GM23248 (cell line): ENCODE results near the gene LRBA. TPM values are rescaled to one million over a fixed set of nuclear protein-coding genes. Genes with fewer than 3 reads are reported as not detected.

ENCODE experiments used
- DNase-seq: peaks from one replicate; pipeline ENCODE4 v3.0.0-alpha.2; 2015
- H2AFZ ChIP-seq: fragments of 200-600 bp; sonication (generic); 2 replicates; pipeline ENCODE4 v1.6.1; 2016; ENCODE audit warnings: antibody characterized with exemption
- H3F3A ChIP-seq: fragments of 200-600 bp; sonication (generic); 2 replicates; pipeline ENCODE4 v1.6.1; 2016; ENCODE audit warnings: mild to moderate bottlenecking, antibody characterized with exemption, mixed run types; ENCODE audit not compliant: insufficient read depth
- H3K27ac ChIP-seq: fragments of 200-600 bp; sonication (generic); 2 replicates; pipeline ENCODE4 v1.5.1; 2016; ENCODE audit warnings: mild to moderate bottlenecking
- H3K27me3 ChIP-seq: fragments of 200-600 bp; sonication (generic); replicated peaks from 2 replicates; pipeline ENCODE4 v1.6.1; 2016; ENCODE audit warnings: mild to moderate bottlenecking; ENCODE audit not compliant: insufficient read depth
- H3K36me3 ChIP-seq: fragments of 200-600 bp; sonication (generic); 2 replicates; pipeline ENCODE4 v1.6.1; 2016; ENCODE audit warnings: low read depth, mild to moderate bottlenecking
- H3K4me1 ChIP-seq: fragments of 200-600 bp; sonication (generic); 2 replicates; pipeline ENCODE4 v1.6.1; 2016; ENCODE audit warnings: mild to moderate bottlenecking; ENCODE audit not compliant: insufficient read depth
- H3K4me2 ChIP-seq: fragments of 200-600 bp; sonication (generic); one replicate; pipeline ENCODE4 v1.6.1; 2016; ENCODE audit warnings: mild to moderate bottlenecking; ENCODE audit not compliant: unreplicated experiment
- H3K4me3 ChIP-seq: fragments of 200-600 bp; sonication (generic); 2 replicates; pipeline ENCODE4 v1.5.1; 2016; ENCODE audit warnings: mild to moderate bottlenecking
- H3K79me2 ChIP-seq: fragments of 200-600 bp; sonication (generic); 2 replicates; pipeline ENCODE4 v1.6.1; 2016; ENCODE audit warnings: mild to moderate bottlenecking; ENCODE audit not compliant: insufficient read depth
- H3K9ac ChIP-seq: fragments of 200-600 bp; sonication (generic); 2 replicates; pipeline ENCODE4 v1.6.1; 2016; ENCODE audit warnings: mild to moderate bottlenecking
- H3K9me2 ChIP-seq: fragments of 200-600 bp; sonication (generic); 2 replicates; pipeline ENCODE4 v1.6.1; 2016; ENCODE audit warnings: mixed run types, mild to moderate bottlenecking, moderate library complexity; ENCODE audit not compliant: insufficient read depth
- H3K9me3 ChIP-seq: fragments of 200-600 bp; sonication (generic); one replicate; pipeline ENCODE4 v1.6.1; 2017; ENCODE audit warnings: low read depth
- H4K20me1 ChIP-seq: fragments of 200-600 bp; sonication (generic); 2 replicates; pipeline ENCODE4 v1.6.0; 2016; ENCODE audit not compliant: insufficient read depth
- EZH2 ChIP-seq: fragments of 200-600 bp; sonication (generic); IDR thresholded peaks from 2 replicates; pipeline ENCODE4 v1.6.1; 2018; ENCODE audit warnings: antibody characterized with exemption, mild to moderate bottlenecking; ENCODE audit not compliant: insufficient read depth, poor library complexity, severe bottlenecking
- EZH2phosphoT487 ChIP-seq: fragments of 200-600 bp; sonication (generic); IDR thresholded peaks from 2 replicates; pipeline ENCODE4 v1.6.1; 2018; ENCODE audit warnings: antibody characterized with exemption, moderate library complexity, mild to moderate bottlenecking, low read depth; ENCODE audit not compliant: insufficient read depth
- WGBS, 2 experiments: methylation state at CpG; one replicate each; pipeline ENCODE4 v1.1.6; 2015 to 2017; ENCODE audit warnings: low lambda C conversion rate in 2 of 2, low coverage in 1 of 2; ENCODE audit errors: missing lambda C conversion rate in 2 of 2; 5-methylcytosine and 5-hydroxymethylcytosine counted together
- in situ Hi-C: fragments of 300-500 bp; cut with MboI; formaldehyde crosslinking; loops from 2 replicates; pipeline ENCODE4 v1.15.0; 2020
- polyA plus RNA-seq: library from polyadenylated mRNA; unstranded; fragments of >200 nt; fragmentation: Nextera tagmentation; extraction: Ambion mirVana; gene quantifications from 2 replicates; pipeline ENCODE4 v1.2.1, GENCODE V29; 2016
- total RNA-seq: library from RNA; depleted of rRNA; stranded (reverse); fragments of >200 nt; shearing (Covaris generic); gene quantifications from 2 replicates; pipeline ENCODE4 v1.2.3, GENCODE V29; 2014

Gene LRBA
- total and polyA plus RNA-seq, 2 experiments from 2014 or later, result 6.6 to 17.8 TPM

GRCh38 chr4:150948710-150949109 lies 66.4 kb downstream of the LRBA start:
- H3K9ac ChIP-seq, result no peak overlapping the region
- in situ Hi-C loops, result no loop called here
- no peaks in the 10 kb centered on the region for H3K36me3 ChIP-seq
- no peaks in the 10 kb centered on the region for H3K4me1 ChIP-seq
- H3K9me2 ChIP-seq, result no peaks in the 10 kb centered on the region
- no peaks in the 10 kb centered on the region for H3F3A ChIP-seq
- H3K27ac ChIP-seq, result no peak overlapping the region
- H3K27me3 ChIP-seq, result no peaks in the 10 kb centered on the region
- H4K20me1 ChIP-seq, result no peaks in the 10 kb centered on the region
- H3K4me2 ChIP-seq, result no peak overlapping the region
- WGBS, 2 experiments, result 91 to 94% methylated on average over 2 of the region's 2 CpGs
- H3K9me3 ChIP-seq, result no peaks in the 10 kb centered on the region
- no peak for TF ChIP-seq EZH2
- TF ChIP-seq EZH2phosphoT487, result no peak
- no peaks in the 10 kb centered on the region for H3K79me2 ChIP-seq
- no peak overlapping the region for H3K4me3 ChIP-seq
- no peak overlapping the region for H2AFZ ChIP-seq
- DNase-seq, result no peak

GRCh38 chr4:150948074-150948473 lies 67.0 kb downstream of the LRBA start:
- Histone ChIP-seq H4K20me1 (no peaks in the 10 kb centered on the region), H3K4me1 (no peaks in the 10 kb centered on the region), H3K36me3 (no peaks in the 10 kb centered on the region), H3K79me2 (no peaks in the 10 kb centered on the region), H3K9me2 (no peaks in the 10 kb centered on the region), H2AFZ (no peak overlapping the region), H3K27me3 (no peaks in the 10 kb centered on the region), H3F3A (no peaks in the 10 kb centered on the region), H3K4me2 (no peak overlapping the region), H3K9me3 (no peaks in the 10 kb centered on the region), H3K9ac (no peak overlapping the region), H3K27ac (no peak overlapping the region), H3K4me3 (no peak overlapping the region)
- in situ Hi-C loops, result no loop called here
- no peak for DNase-seq
- TF ChIP-seq EZH2phosphoT487 (no peak), EZH2 (no peak)

GRCh38 chr4:150944660-150945059 lies 70.4 kb downstream of the LRBA start:
- Histone ChIP-seq H3K4me2 (no peak overlapping the region), H3K27ac (no peak overlapping the region), H3K9me2 (no peaks in the 10 kb centered on the region), H3K9me3 (no peaks in the 10 kb centered on the region), H3K9ac (no peak overlapping the region), H3F3A (no peaks in the 10 kb centered on the region), H3K27me3 (no peaks in the 10 kb centered on the region), H3K4me3 (no peak overlapping the region), H3K4me1 (no peaks in the 10 kb centered on the region), H2AFZ (no peak overlapping the region), H3K79me2 (no peaks in the 10 kb centered on the region), H4K20me1 (no peaks in the 10 kb centered on the region), H3K36me3 (no peaks in the 10 kb centered on the region)
- DNase-seq, result no peak
- TF ChIP-seq EZH2 (no peak), EZH2phosphoT487 (no peak)
- in situ Hi-C loops, result no loop called here
- 84 to 86% methylated on average over 6 of the region's 6 CpGs for WGBS, 2 experiments

GRCh38 chr4:150943818-150944217 lies 71.3 kb downstream of the LRBA start:
- no peak overlapping the region for H3K4me2 ChIP-seq
- TF ChIP-seq EZH2phosphoT487 (no peak), EZH2 (no peak)

GRCh38 chr4:150943126-150943525 lies 72.0 kb downstream of the LRBA start:
- no peaks in the 10 kb centered on the region for H3K9me2 ChIP-seq
- no peaks in the 10 kb centered on the region for H3K36me3 ChIP-seq
- H3K4me1 ChIP-seq, result no peaks in the 10 kb centered on the region
- H3K27me3 ChIP-seq, result no peaks in the 10 kb centered on the region
- in situ Hi-C loops, result no loop called here
- DNase-seq, result no peak
- H2AFZ ChIP-seq, result no peak overlapping the region
- TF ChIP-seq EZH2 (no peak), EZH2phosphoT487 (no peak)
- H4K20me1 ChIP-seq, result no peaks in the 10 kb centered on the region
- H3K79me2 ChIP-seq, result no peaks in the 10 kb centered on the region
- no peak overlapping the region for H3K4me3 ChIP-seq
- H3K4me2 ChIP-seq, result no peak overlapping the region
- H3K9me3 ChIP-seq, result no peaks in the 10 kb centered on the region
- no peaks in the 10 kb centered on the region for H3F3A ChIP-seq
- H3K27ac ChIP-seq, result no peak overlapping the region
- no peak overlapping the region for H3K9ac ChIP-seq

More at GRCh38 chr4:150943818-150944217, 71.3 kb downstream of the LRBA start:
- 58 to 64% methylated on average over 2 of the region's 2 CpGs for WGBS, 2 experiments
- peak; percentile 8 for DNase-seq
- Histone ChIP-seq H3K27me3 (no peaks in the 10 kb centered on the region), H3K9ac (no peak overlapping the region), H3K79me2 (no peaks in the 10 kb centered on the region), H4K20me1 (no peaks in the 10 kb centered on the region), H3K27ac (no peak overlapping the region), H3K4me3 (no peak overlapping the region), H2AFZ (no peak overlapping the region), H3K9me3 (no peaks in the 10 kb centered on the region), H3K4me1 (no peaks in the 10 kb centered on the region), H3K36me3 (no peaks in the 10 kb centered on the region), H3F3A (no peaks in the 10 kb centered on the region), H3K9me2 (no peaks in the 10 kb centered on the region)
- in situ Hi-C loops, result no loop called here
